GM12878 (cell line): ENCODE data around the gene PROB1.

Source experiments
- CEBPZ ChIP-seq: fragments of 150-350 bp; IDR thresholded peaks from 2 replicates; pipeline ENCODE4 v1.6.1; 2016; ENCODE audit warnings: low read depth, low read length
- CHD2 ChIP-seq: IDR thresholded peaks from 2 replicates; pipeline ENCODE4 v1.6.1; 2011; ENCODE audit warnings: low read depth, low read length, improper control_type of control experiment, borderline replicate concordance
- EZH2 ChIP-seq: IDR thresholded peaks from 2 replicates; pipeline ENCODE4 v1.6.1; 2012; ENCODE audit warnings: low read depth, mild to moderate bottlenecking, control low read depth, inconsistent platforms, low read length, borderline replicate concordance; ENCODE audit not compliant: control insufficient read depth
- POLR2A ChIP-seq: IDR thresholded peaks from 2 replicates; pipeline ENCODE4 v1.6.1; 2011; ENCODE audit warnings: low read depth, mild to moderate bottlenecking, low read length
- TCF3 ChIP-seq: IDR thresholded peaks from 2 replicates; pipeline ENCODE4 v1.6.1; 2012; ENCODE audit warnings: low read depth, mild to moderate bottlenecking, low read length, borderline replicate concordance; ENCODE audit not compliant: insufficient read depth
- ZNF274 ChIP-seq: IDR thresholded peaks from one replicate; pipeline ENCODE4 v1.8.0; 2011; ENCODE audit not compliant: insufficient read length, insufficient read depth

GRCh38 chr5:139344177-139344576 lies 50.7 kb downstream of the PROB1 start:
- no peak for TF ChIP-seq POLR2A
- TF ChIP-seq ZNF274 = no peak
- no peak for TF ChIP-seq TCF3
- no peak for TF ChIP-seq CHD2
- TF ChIP-seq EZH2 = no peak
- TF ChIP-seq CEBPZ = no peak
